ENCODE results near the gene PRKACB. TPM values are rescaled to one million over a fixed set of nuclear protein-coding genes. Genes with fewer than 3 reads are reported as not detected.
A peak's percentile ranks its signal among the peaks of the same experiment; 100 is the strongest.

Gene PRKACB
- total RNA-seq, 2 experiments from 2014 or later: 49.7 to 52.4 TPM

DNA sequence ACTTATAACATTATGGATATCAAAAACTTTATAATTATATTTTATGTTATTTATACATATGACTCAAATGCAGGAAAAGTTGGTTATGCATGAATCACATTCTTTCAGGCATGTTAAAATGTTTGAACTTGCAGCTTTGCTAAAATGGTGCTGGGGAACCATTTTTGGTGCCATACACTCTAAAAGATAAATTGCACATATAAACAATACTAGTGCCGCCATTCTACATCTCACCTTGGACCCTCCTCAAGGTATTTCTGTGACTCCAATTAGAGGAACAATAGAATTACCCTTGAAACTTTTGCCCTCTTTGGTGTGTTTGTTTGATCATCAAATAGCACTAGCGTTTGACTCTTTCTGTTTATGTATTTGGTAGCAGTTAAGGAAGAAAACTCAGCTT lies 997 bp downstream of the PRKACB start:
- H3K27ac ChIP-seq (ENCODE audit: low read depth in 1 of 2, low read length in 2 of 2): peak overlapping the region; percentile 49 to 63
- Mint-ChIP-seq H3K4me1 (ENCODE audit: low read depth) (peaks cover 67% of the 10 kb centered on the region), H3K27me3 (no peaks in the 10 kb centered on the region), H3K36me3 (ENCODE audit: low read depth) (peaks cover 28% of the 10 kb centered on the region), H3K27ac (peak overlapping the region; percentile 99), H3K9me3 (no peaks in the 10 kb centered on the region), H3K4me3 (peak overlapping the region; percentile 100)
- H3K4me3 ChIP-seq (ENCODE audit: low read length): peak overlapping the region; percentile 57
- H3K36me3 ChIP-seq (ENCODE audit: insufficient read depth, low read length): no peaks in the 10 kb centered on the region
- H3K4me1 ChIP-seq (ENCODE audit: insufficient read depth, low read length): peaks cover 15% of the 10 kb centered on the region
- no peaks in the 10 kb centered on the region for H3K9me3 ChIP-seq (ENCODE audit: control insufficient read depth in 1 of 2, insufficient read depth in 1 of 2, low read length in 2 of 2)
- POLR2A ChIA-PET: interaction anchor here (0.6 to 3.4 kb wide), 26 partner anchors 9 to 1131 kb away, joined by 3 to 87 read pairs (median 9); partner anchors contain the start of genes BCL10, CTBS, GNG5 and RPF1
- DNase-seq (peak in 5 of 14 experiments; percentile 7 to 74 (median 65)), ATAC-seq (ENCODE audit: poor library complexity) (peak; percentile 45)
- TF ChIP-seq, protein P1, sequence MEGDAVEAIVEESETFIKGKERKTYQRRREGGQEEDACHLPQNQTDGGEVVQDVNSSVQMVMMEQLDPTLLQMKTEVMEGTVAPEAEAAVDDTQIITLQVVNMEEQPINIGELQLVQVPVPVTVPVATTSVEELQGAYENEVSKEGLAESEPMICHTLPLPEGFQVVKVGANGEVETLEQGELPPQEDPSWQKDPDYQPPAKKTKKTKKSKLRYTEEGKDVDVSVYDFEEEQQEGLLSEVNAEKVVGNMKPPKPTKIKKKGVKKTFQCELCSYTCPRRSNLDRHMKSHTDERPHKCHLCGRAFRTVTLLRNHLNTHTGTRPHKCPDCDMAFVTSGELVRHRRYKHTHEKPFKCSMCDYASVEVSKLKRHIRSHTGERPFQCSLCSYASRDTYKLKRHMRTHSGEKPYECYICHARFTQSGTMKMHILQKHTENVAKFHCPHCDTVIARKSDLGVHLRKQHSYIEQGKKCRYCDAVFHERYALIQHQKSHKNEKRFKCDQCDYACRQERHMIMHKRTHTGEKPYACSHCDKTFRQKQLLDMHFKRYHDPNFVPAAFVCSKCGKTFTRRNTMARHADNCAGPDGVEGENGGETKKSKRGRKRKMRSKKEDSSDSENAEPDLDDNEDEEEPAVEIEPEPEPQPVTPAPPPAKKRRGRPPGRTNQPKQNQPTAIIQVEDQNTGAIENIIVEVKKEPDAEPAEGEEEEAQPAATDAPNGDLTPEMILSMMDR (IDR thresholded peaks at IDR 0.05): no peak
- intact Hi-C loops (cut with DNase I, micrococcal nuclease): loop anchor here (2.0 to 10.0 kb wide), 6 partner anchors 14 to 550 kb away; partner anchors contain the start of genes GNG5 (in 2 of the 2), SPATA1 (in 2 of the 2), SAMD13 (in 1 of the 2) and SSX2IP (in 1 of the 2)
- H3K27me3 ChIP-seq (ENCODE audit: control insufficient read depth in 1 of 2, insufficient read depth in 2 of 2, low read length in 2 of 2): no peaks in the 10 kb centered on the region
- CTCF ChIA-PET: interaction anchor here (0.9 to 2.9 kb wide), 7 partner anchors 11 to 609 kb away, joined by 3 to 24 read pairs (median 4); no protein-coding TSS in a partner anchor

GRCh38 chr1:84146411-84147032 lies 2.5 kb downstream of the PRKACB start:
- peak overlapping the region; percentile 100 for H3K4me3 Mint-ChIP-seq
- peaks cover 40% of the 10 kb centered on the region for H3K36me3 Mint-ChIP-seq (ENCODE audit: low read depth)
- DNase-seq (peak in 2 of 14 experiments; percentile 34 to 37), ATAC-seq (ENCODE audit: poor library complexity) (peak; percentile 28)
- Histone ChIP-seq H3K27ac (ENCODE audit: low read depth in 1 of 2, low read length in 2 of 2) (peak overlapping the region; percentile 41 to 63), H3K27me3 (ENCODE audit: control insufficient read depth in 1 of 2, insufficient read depth in 2 of 2, low read length in 2 of 2) (no peaks in the 10 kb centered on the region), H3K9me3 (ENCODE audit: control insufficient read depth in 1 of 2, insufficient read depth in 1 of 2, low read length in 2 of 2) (no peaks in the 10 kb centered on the region), H3K4me1 (ENCODE audit: insufficient read depth, low read length) (peaks cover 22% of the 10 kb centered on the region), H3K36me3 (ENCODE audit: insufficient read depth, low read length) (peaks cover 5% of the 10 kb centered on the region), H3K4me3 (ENCODE audit: low read length) (peak overlapping the region; percentile 57)
- H3K27me3 Mint-ChIP-seq: no peaks in the 10 kb centered on the region
- H3K27ac Mint-ChIP-seq: peak overlapping the region; percentile 99
- TF ChIP-seq, protein P1 (IDR thresholded peaks at IDR 0.05): no peak
- POLR2A ChIA-PET: interaction anchor here (1.3 to 3.4 kb wide), 5 partner anchors 18 to 427 kb away, joined by 3 to 53 read pairs (median 27); partner anchors contain the start of genes CTBS, GNG5, RPF1 and SAMD13
- H3K9me3 Mint-ChIP-seq: no peaks in the 10 kb centered on the region
- CTCF ChIA-PET: interaction anchor here (1.3 to 2.9 kb wide), 2 partner anchors 22 to 607 kb away, joined by 5 to 8 read pairs; no protein-coding TSS in a partner anchor
- H3K4me1 Mint-ChIP-seq (ENCODE audit: low read depth): peaks cover 75% of the 10 kb centered on the region
- intact Hi-C loops (cut with DNase I, micrococcal nuclease): loop anchor here (5.0 to 10.0 kb wide), 4 partner anchors 71 to 548 kb away; partner anchors contain the start of genes GNG5 (in 2 of the 2), SPATA1 (in 2 of the 2), SAMD13 (in 1 of the 2) and SSX2IP (in 1 of the 2)

- Mint-ChIP-seq H3K9me3 (no peaks in the 10 kb centered on the region), H3K27ac (peak overlapping the region; percentile 99), H3K36me3 (ENCODE audit: low read depth) (peaks cover 62% of the 10 kb centered on the region), H3K4me1 (ENCODE audit: low read depth) (peaks cover 79% of the 10 kb centered on the region), H3K27me3 (no peaks in the 10 kb centered on the region), H3K4me3 (peak overlapping the region; percentile 53)
- intact Hi-C loops (cut with DNase I, micrococcal nuclease): loop anchor here (1.0 to 10.0 kb wide), 5 partner anchors 9 to 546 kb away; partner anchors contain the start of genes GNG5 (in 2 of the 2), SPATA1 (in 2 of the 2), SAMD13 (in 1 of the 2) and SSX2IP (in 1 of the 2)
- H3K4me3 ChIP-seq (ENCODE audit: low read length): no peak overlapping the region
- H3K4me1 ChIP-seq (ENCODE audit: insufficient read depth, low read length): peaks cover 31% of the 10 kb centered on the region
- no peaks in the 10 kb centered on the region for H3K9me3 ChIP-seq (ENCODE audit: control insufficient read depth in 1 of 2, insufficient read depth in 1 of 2, low read length in 2 of 2)
- H3K27ac ChIP-seq (ENCODE audit: low read depth in 1 of 2, low read length in 2 of 2): no peak overlapping the region
- peaks cover 12% of the 10 kb centered on the region for H3K36me3 ChIP-seq (ENCODE audit: insufficient read depth, low read length)
- ChIA-PET CTCF (no interaction called here), POLR2A (interaction anchor here (0.7 to 1.3 kb wide), 3 partner anchors 16 to 425 kb away, joined by 3 to 4 read pairs (median 4); partner anchors contain the start of gene CTBS)
- no peaks in the 10 kb centered on the region for H3K27me3 ChIP-seq (ENCODE audit: control insufficient read depth in 1 of 2, insufficient read depth in 2 of 2, low read length in 2 of 2)
- ATAC-seq (ENCODE audit: poor library complexity) (no peak), DNase-seq (no peak)
- TF ChIP-seq, protein P1 (IDR thresholded peaks at IDR 0.05): no peak
These were observed 4.7 kb downstream of the PRKACB start for GRCh38 chr1:84148758-84149157.

All from CD4-positive, alpha-beta T cell (primary cell).